Nephron progenitor cell (in vitro differentiated cells): ENCODE measurements around the gene SNAI3.

ENCODE experiments used
- DNase-seq: peaks from one replicate; pipeline ENCODE4 v3.0.0; 2021
- H3K27ac Mint-ChIP-seq: 2 replicates; pipeline ENCODE4 v1.8.0; 2021; ENCODE audit warnings: mild to moderate bottlenecking, moderate library complexity, mixed read lengths
- H3K27me3 Mint-ChIP-seq: 2 replicates; pipeline ENCODE4 v1.8.0; 2021; ENCODE audit warnings: mild to moderate bottlenecking, low read depth, mixed read lengths; ENCODE audit not compliant: poor library complexity
- H3K36me3 Mint-ChIP-seq: 2 replicates; pipeline ENCODE4 v1.8.0; 2021; ENCODE audit warnings: low read depth, mixed read lengths
- H3K4me1 Mint-ChIP-seq: 2 replicates; pipeline ENCODE4 v1.8.0; 2021; ENCODE audit warnings: mixed read lengths
- H3K4me3 Mint-ChIP-seq: 2 replicates; pipeline ENCODE4 v1.8.0; 2021; ENCODE audit warnings: mild to moderate bottlenecking, moderate library complexity, mixed read lengths
- H3K9me3 Mint-ChIP-seq: 2 replicates; pipeline ENCODE4 v1.8.0; 2021; ENCODE audit warnings: mild to moderate bottlenecking, moderate library complexity, mixed read lengths
- TF ChIP-seq, protein P1 (sequence below): fragments of 200-600 bp; sonication (generic); IDR thresholded peaks from 2 replicates; pipeline ENCODE4 v1.5.0; 2021; ENCODE audit warnings: antibody characterized with exemption

Gene SNAI3

DNA sequence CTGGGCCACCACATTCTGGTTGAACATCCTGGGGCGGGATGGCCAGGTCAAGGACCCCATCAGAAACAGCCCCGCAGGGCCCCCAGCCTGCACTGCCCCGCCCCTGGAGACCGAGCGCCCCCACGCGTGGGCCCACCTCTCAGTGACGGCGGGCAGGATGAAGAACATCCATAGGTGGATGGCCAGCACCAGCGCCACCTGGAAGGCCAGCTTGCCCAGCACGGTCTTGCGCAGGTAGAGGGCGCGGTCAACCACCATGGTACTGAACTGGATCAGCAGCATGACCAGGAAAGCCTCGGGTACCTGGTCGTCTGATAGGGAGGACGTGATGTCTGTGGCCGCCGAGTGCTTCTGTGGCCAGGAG is 33.6 kb upstream of the SNAI3 start:
- TF ChIP-seq, protein P1, sequence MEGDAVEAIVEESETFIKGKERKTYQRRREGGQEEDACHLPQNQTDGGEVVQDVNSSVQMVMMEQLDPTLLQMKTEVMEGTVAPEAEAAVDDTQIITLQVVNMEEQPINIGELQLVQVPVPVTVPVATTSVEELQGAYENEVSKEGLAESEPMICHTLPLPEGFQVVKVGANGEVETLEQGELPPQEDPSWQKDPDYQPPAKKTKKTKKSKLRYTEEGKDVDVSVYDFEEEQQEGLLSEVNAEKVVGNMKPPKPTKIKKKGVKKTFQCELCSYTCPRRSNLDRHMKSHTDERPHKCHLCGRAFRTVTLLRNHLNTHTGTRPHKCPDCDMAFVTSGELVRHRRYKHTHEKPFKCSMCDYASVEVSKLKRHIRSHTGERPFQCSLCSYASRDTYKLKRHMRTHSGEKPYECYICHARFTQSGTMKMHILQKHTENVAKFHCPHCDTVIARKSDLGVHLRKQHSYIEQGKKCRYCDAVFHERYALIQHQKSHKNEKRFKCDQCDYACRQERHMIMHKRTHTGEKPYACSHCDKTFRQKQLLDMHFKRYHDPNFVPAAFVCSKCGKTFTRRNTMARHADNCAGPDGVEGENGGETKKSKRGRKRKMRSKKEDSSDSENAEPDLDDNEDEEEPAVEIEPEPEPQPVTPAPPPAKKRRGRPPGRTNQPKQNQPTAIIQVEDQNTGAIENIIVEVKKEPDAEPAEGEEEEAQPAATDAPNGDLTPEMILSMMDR, result no peak
- no peak overlapping the region for H3K27ac Mint-ChIP-seq
- no peak overlapping the region for H3K4me3 Mint-ChIP-seq
- H3K9me3 Mint-ChIP-seq, result no peaks in the 10 kb centered on the region
- peaks cover 5% of the 10 kb centered on the region for H3K36me3 Mint-ChIP-seq
- no peaks in the 10 kb centered on the region for H3K27me3 Mint-ChIP-seq
- peaks cover 5% of the 10 kb centered on the region for H3K4me1 Mint-ChIP-seq
- no peak for DNase-seq

DNA sequence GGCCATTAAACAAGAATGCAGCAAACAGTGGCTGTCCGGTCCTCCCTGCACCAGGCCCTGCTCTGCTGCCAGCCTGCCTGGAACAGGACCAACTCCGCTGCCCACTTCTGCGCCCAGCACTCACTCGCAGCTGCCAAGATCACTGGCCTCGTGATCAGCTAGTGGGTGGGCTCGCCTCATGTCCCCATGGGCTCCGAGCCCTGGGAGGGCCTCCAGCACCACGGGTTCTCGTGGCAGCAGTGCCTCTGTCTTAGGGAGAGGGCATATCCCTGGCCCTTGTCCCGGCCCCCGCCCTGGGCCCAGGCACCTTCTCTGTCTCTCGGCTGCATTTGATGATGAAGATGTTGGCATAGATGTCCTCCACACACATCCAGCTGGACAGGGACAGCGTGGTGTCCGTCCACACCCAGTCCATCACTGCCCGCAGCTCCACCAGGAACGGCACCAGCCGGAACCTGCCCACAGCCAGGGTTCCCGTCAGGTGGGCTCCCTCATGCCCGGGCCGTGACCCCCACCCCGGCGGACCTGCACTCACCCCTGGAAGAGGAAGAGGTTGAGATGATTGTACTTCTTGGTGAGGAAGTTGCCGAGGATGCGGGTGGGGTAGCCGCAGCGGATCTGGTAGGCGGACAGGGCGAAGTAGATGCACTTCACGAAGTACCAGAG is 33.1 kb upstream of the SNAI3 start:
- peaks cover 5% of the 10 kb centered on the region for H3K4me1 Mint-ChIP-seq
- peaks cover 5% of the 10 kb centered on the region for H3K36me3 Mint-ChIP-seq

DNA sequence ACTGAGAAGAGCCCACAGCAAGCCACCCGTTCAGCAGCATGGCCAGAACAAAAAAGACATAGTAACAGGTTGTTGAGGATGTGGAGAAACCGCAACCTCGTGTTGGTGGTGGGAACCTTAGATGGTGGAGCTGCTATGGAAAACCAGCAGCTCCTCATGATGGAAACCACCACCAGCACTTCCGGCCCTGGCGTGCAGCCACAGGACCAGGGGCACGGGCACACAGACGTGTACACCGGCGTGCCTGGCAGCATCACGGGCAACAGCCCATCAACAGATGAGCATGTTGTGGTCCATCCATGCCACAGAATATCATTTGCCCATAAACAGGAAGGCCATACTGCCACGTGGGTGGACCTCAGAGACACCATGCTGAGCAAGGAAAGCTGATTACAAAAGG is 31.9 kb upstream of the SNAI3 start:
- Mint-ChIP-seq H3K9me3 (no peaks in the 10 kb centered on the region), H3K27me3 (no peaks in the 10 kb centered on the region), H3K27ac (no peak overlapping the region), H3K4me3 (no peak overlapping the region), H3K4me1 (peaks cover 5% of the 10 kb centered on the region), H3K36me3 (peaks cover 5% of the 10 kb centered on the region)
- TF ChIP-seq, protein P1, result no peak
- DNase-seq, result no peak

More for the DNA sequence above, 33.1 kb upstream of the SNAI3 start:
- DNase-seq, result no peak
- Mint-ChIP-seq H3K9me3 (no peaks in the 10 kb centered on the region), H3K27me3 (no peaks in the 10 kb centered on the region), H3K4me3 (no peak overlapping the region), H3K27ac (no peak overlapping the region)
- TF ChIP-seq, protein P1, result no peak

DNA sequence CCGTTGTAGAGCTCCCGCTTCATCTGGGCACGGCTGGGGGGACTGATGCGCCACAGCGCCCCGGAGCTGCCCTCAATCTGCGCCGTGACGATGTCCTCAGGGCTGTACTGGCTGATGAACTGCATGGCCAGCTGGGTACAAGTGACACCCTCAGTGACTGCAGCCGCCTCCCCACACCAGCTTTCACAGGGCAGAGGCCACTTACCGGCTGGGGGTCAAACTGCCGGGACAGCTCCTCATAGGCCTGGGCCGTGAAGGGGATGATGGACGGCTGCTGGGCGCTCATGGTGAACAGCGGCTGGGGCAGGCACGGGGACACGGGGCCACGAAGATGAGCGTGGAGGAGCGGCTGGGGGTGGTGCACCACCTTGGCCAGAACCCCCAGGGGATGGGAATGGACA is 30.3 kb upstream of the SNAI3 start:
- no peak for DNase-seq
- H3K27ac Mint-ChIP-seq, result no peak overlapping the region
- peaks cover 5% of the 10 kb centered on the region for H3K36me3 Mint-ChIP-seq
- TF ChIP-seq, protein P1, result no peak
- no peaks in the 10 kb centered on the region for H3K9me3 Mint-ChIP-seq
- no peaks in the 10 kb centered on the region for H3K27me3 Mint-ChIP-seq
- H3K4me1 Mint-ChIP-seq, result peaks cover 9% of the 10 kb centered on the region
- no peak overlapping the region for H3K4me3 Mint-ChIP-seq

DNA sequence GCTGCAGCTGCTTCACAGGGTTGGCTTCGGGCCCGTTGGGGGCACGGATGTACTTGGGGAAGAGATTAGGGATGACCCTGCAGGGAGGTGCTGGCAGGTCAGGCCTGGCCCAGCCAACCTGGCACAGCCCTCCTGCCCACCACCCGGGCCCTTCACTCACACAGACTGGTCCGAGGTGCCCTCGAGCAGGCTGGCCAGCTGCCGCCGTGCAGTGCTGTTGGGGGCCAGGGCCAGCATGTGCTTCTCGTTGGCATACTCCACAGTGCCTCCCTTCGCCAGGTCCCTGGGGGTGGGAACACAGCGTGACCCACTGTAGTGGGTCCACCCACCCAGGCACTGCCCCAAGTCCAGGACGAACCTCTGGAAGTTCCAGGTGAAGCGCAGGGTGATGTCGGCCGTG is 29.9 kb upstream of the SNAI3 start:
- TF ChIP-seq, protein P1, result no peak
- Mint-ChIP-seq H3K36me3 (peaks cover 5% of the 10 kb centered on the region), H3K27me3 (no peaks in the 10 kb centered on the region), H3K4me3 (no peak overlapping the region), H3K27ac (no peak overlapping the region), H3K9me3 (no peaks in the 10 kb centered on the region), H3K4me1 (peaks cover 10% of the 10 kb centered on the region)
- DNase-seq, result no peak
